ENCODE measurements around the gene VSIR.

- TF ChIP-seq POLR2A (IDR thresholded peaks at IDR 0.05; ENCODE audit: low read depth): no peak
- no peak for TF ChIP-seq POLR2AphosphoS5 (IDR thresholded peaks at IDR 0.05)
These were observed 38.5 kb downstream of the VSIR start for GRCh38 chr10:71734797-71735196.
